Measurements from ENCODE around the gene ZNF507.

ZNF507 gene

DNA sequence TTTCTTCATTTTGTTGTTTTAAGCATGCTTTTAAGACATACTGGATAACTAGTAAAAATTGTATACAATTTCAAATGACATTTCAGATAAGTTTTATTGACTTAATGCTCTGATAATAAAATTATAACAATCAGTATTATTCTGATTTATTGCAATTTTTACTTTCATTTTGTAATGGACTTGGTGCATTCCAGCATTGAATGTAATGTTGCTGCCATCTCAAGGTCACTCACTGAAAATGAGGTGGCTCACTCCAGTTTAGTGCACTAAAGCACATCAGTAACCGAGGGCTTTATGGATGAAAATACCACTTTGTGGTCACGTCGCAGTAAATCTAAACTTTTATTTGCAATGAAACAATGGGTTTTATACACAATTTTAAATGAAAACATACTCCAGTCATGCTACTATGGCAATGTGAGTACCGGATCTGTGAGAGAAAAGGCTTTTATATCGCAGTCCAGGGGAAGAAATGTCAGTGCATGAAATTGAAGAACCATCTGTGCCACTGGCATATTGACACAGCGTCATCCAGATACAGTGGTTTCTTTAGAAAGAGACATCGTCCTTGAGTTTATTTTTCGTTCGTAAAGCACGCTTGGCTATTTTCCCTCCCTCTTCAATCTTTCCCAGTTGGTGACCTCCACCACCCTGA lies 20.7 kb upstream of the ZNF507 start:
- no peak for TF ChIP-seq ZNF274 (IDR thresholded peaks at IDR 0.05; ENCODE audit: low read depth, low read length)
- no peak overlapping the region for H3K4me3 ChIP-seq (ENCODE audit: low read length)

DNA sequence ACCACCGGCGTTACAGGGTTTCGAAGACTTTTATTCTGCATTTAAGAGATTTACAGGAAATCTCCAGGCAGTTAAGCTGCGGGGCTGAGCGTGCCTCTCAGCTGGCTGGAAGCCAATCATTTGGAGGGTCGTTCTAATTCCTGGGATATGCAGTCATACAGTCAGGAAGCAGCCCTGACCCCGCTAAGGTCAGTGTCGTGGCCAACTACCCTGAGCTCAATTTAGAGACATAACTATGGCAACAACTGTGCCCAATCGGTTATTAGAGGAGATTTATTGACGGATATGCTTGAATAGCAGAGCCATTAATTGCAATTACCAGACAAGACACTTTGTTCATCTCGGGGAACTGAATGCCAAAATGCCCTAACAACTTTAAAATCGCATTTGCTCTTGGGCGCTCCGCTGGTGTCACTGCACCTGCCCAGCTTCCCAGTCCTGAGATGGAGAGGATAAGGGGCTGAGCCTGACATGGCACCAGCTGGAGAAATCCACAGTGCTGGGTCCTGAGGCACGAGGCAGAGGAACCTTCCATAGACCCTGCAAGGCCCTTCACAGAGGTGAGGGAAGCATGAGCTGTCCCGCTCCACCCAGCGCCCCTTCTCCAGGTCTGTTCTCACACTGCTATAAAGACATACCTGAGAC lies 15.1 kb upstream of the ZNF507 start:
- H3K4me3 ChIP-seq (ENCODE audit: low read length): no peak overlapping the region
- TF ChIP-seq ZNF274 (IDR thresholded peaks at IDR 0.05; ENCODE audit: low read depth, low read length): no peak

DNA sequence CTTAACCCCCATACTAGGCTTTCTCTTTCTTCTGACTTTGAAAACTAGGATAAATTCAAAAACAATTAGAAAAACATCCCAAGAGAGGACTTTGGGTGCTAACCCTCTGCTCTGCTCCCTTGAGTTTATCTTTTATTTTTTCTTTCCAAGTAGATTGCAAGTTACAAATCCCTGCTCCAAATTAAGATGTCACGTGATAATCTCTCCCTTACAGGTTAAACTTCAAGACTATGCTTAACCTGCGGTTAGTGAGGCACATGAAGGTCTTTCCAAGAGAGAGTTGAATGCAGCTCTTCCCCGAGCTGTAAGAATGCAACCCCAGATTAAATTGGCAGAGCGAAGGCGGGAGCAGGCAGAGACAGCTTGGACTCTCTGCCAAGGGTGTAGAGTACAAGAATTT lies 12.2 kb upstream of the ZNF507 start:
- TF ChIP-seq ZNF274 (IDR thresholded peaks at IDR 0.05; ENCODE audit: low read depth, low read length): no peak
- H3K4me3 ChIP-seq (ENCODE audit: low read length): no peak overlapping the region

DNA sequence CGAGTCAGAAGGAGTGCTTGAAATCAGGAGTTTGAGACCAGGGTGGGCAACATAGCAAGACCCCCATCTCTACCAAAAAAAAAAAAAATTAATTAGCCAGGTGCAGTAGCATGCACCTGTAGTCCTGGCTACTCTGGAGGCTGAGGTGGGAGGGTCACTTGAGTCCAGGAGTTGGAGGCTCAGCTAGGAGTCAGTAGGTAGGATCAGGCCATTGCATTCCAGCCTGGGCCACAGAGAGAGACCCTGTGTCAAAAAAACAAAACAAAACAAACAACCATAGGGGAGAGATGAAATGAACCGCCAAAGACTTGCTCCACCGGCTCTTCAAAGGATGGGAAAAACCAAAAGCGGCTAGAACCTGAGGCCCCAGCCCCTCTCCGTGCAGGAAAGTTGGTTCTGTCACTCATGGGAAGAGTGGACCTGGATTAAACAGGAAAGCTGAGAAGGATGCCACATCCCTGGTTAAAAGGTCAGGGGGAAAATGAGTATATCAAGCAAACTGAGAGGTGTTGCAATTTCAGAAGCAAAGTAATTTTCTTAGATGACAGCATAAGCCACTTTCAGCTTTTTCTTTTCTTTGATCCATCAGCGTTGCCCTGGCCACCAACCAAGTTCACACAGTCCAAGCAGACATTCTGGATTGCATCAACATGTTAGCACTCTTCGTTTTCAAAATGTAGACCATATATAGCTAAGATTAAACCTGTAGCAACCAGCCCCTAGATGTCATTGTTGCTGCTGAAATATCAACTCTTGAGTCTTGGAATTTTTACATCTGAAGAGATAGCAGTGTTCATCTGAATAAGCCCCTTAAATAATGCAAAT lies 8.9 kb upstream of the ZNF507 start:
- no peak overlapping the region for H3K4me3 ChIP-seq (ENCODE audit: low read length)
- TF ChIP-seq ZNF274 (IDR thresholded peaks at IDR 0.05; ENCODE audit: low read depth, low read length): no peak

DNA sequence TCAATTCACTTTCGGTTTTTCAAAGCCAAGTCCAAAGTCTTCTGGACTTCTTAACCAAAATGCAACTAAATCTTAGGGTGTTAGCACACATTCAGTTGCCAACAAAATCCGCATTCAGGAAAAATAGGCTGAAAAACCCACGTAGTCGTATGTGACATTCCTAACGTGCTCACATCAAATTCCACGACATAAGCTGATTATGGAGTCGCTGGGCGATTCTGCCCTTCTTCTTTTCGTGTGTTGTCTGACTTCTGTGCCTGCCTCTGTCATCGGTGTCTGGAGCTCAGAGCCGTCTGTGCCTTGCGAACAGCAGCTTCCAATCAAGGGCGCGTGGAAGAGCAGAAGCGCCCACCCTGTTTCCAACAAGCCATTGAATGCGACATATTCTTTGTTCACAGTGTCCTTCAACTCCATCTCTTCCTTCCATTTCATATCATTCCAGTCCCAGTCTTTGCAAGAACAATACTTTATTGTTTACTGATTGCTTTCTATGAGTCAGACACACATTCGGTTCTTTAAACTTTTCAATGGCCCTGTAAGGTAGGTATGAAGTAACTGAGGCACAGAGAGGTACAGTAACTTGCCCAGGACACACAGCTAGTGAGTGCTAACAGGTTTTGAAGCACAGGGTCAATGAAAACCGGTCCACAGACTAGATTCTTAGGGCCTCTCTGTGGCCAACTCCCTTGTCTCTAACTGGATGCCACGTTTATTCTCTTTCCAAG lies 8.2 kb upstream of the ZNF507 start:
- H3K4me3 ChIP-seq (ENCODE audit: low read length): no peak overlapping the region
- no peak for TF ChIP-seq ZNF274 (IDR thresholded peaks at IDR 0.05; ENCODE audit: low read depth, low read length)

DNA sequence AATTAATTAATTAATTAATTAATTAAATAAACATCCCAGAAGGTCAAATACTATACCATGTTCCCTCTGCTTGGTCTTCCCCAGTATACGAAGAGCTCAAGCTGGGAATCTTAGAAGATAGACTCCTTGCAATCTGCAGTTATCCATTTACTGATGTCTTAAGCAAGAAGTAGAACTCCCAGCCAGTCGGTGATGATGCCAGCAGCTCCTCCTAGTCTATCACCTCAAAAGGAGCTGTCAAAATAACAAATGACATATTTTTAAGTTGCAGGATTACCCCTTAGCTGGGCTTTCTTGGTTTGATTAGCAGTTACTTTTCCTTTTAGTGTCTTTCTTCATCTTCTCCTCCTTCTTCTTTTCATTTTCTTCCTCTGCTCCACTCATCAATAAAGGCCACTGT lies 6.0 kb upstream of the ZNF507 start:
- H3K4me3 ChIP-seq (ENCODE audit: low read length): no peak overlapping the region
- no peak for TF ChIP-seq ZNF274 (IDR thresholded peaks at IDR 0.05; ENCODE audit: low read depth, low read length)

DNA sequence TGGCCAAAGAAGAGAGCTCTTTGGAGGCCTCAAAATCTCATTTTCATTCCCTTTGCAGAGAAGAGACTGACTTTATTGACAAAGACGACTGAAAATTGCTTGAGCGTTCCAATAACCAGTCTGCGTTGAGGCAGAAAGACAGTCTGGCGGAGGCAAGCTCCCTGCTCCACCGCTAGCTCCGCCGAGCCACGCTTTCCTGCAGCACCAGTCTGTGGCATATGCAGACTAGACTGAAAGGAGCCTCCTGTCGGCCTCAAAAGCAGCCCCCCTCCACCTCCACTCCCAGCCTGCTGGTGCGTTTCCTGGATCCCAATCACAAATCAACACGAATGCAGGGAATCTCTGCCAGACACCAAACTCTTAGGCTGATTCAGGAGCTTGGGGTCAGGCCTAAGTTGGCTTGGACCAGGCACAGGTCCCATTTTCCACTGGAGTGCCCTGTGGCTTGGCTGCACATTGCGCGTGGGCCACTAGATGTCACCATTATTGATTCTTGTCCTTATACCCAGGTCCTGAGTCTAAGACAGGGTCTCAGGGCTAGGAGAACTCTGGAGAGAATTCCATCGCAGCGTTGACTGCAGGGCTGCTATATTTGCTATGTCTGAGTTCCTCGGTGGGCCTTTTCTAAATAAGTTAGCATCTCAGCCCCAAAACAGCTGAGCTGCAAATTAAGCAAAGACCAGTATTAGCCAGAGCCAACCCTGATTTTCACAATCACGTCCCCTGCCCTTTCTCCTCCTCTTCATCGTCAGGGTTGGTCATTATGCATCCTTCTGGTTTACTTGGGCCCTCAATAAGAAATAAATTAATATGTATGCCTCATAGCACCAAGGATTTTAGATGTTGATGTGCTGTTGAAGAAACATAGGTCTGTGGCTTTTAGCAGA lies 5.2 kb upstream of the ZNF507 start:
- TF ChIP-seq ZNF274 (IDR thresholded peaks at IDR 0.05; ENCODE audit: low read depth, low read length): no peak
- no peak overlapping the region for H3K4me3 ChIP-seq (ENCODE audit: low read length)

DNA sequence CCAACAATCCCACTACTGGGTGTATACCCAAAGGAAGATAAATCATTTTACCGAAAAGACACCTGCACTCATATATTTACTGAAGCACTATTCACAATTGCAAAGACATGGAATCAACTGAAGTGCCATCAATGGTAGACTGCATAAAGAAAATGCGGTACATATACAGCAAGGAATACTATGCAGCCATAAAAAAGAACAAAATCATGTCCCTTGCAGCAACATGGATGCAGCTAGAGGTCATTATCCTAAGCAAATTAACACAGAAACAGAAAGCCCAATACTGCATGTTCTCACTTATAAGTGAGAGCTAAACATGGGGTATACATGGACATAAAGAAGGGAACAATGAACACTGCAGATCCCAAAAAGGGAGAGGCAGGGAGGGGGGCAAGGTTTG lies 2.7 kb upstream of the ZNF507 start:
- no peak for TF ChIP-seq ZNF274 (IDR thresholded peaks at IDR 0.05; ENCODE audit: low read depth, low read length)

DNA sequence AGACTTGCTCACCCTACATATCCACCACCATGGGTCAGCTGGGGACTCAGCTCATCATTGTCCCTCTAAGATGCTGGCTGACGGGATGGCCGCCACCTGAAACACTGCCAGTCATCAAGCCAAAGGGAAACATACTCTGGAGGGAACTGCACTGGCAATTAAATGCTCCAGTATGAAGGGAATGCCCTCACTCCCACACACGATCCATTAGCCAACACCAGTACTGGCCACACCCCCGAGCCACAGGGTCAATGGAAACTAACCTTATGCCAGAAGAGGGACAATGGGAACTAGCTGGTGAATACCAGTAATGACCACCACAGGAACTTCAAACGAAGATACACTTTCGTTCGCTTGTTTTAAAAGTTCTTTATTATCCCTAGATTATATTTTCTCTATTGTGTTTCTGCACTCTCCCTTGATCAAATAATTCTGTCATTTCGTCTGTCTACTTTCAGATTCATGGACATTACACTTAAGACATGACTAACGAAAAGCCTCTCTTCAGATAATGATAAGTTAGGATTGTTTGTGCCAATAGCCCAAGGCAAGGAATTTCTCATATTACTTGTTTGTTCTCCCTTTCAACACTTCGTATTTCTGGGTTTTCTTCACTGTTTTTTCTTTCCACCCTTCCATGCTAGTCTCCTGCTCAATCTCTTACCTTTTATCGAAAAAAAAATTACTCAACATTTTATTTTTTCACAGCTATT lies 1.7 kb upstream of the ZNF507 start:
- TF ChIP-seq ZNF274 (IDR thresholded peaks at IDR 0.05; ENCODE audit: low read depth, low read length): no peak
- H3K4me3 ChIP-seq (ENCODE audit: low read length): no peak overlapping the region

More for the DNA sequence above, 2.7 kb upstream of the ZNF507 start:
- no peak overlapping the region for H3K4me3 ChIP-seq (ENCODE audit: low read length)

DNA sequence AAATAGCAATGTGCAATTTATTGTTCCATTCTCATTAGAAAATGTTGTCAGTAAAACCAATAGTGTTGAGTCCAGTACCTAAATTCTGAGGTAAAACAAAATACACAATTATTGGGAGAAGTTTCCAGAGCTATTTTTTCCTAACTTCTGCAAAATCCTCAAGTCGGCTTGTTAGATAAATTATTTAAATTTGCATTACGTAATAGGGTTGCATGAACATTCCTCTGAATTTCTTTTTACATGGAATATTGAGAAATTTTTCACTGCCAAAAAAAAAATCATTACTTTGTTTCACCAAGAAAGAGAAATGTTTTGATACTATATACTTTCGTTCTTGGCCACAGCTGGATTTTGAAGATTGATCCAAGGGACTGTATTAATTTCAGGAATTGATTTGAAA lies 1.5 kb downstream of the ZNF507 start:
- peak overlapping the region; percentile 93; the same call in 1 of the 2 replicates for H3K4me3 ChIP-seq (ENCODE audit: low read length)

DNA sequence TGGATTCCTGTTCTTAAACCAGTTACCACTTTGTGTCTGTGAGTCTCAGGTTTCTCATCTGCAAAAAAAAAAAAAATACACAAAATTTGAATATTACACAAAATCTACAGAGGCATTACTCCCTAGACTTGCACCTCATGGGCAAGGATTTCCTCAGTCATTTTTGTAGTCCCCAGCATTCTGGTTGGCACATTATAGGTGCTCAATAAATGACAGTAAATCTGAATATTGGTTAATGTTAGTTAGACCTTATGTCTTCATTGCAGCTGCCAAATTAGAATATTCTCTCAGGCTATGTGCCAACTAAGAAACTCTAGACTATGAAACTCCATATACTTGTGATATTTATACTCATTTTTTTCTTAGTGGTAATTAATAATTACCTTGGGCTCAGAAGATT lies 2.2 kb downstream of the ZNF507 start:
- TF ChIP-seq ZNF274 (IDR thresholded peaks at IDR 0.05; ENCODE audit: low read depth, low read length): no peak

More for the DNA sequence above, 1.5 kb downstream of the ZNF507 start:
- TF ChIP-seq ZNF274 (IDR thresholded peaks at IDR 0.05; ENCODE audit: low read depth, low read length): no peak

DNA sequence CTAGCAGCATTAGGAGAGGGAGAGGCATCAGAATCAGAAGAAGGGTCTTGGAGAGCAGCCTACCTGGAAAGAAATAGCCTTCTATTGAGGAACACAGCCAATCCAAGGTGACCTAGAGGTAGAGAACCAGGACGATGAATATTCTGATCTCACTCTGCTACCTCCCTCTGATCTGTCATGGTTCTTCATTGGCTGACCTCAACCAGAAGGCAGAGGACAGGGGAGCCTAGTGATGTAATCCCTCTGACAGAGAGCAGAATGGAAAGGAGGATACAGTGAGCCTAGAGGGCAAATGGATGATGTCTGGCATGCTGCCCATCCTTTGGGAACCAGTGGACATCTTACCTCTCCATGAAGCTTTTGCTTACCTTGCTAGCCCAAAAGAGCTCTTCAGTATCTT lies 3.6 kb downstream of the ZNF507 start:
- no peak overlapping the region for H3K4me3 ChIP-seq (ENCODE audit: low read length)
- TF ChIP-seq ZNF274 (IDR thresholded peaks at IDR 0.05; ENCODE audit: low read depth, low read length): no peak

More for the DNA sequence above, 2.2 kb downstream of the ZNF507 start:
- no peak overlapping the region; the same call in 1 of the 2 replicates for H3K4me3 ChIP-seq (ENCODE audit: low read length)
